ENCODE measurements around the gene VEZF1. TPM values are rescaled to one million over a fixed set of nuclear protein-coding genes. Genes with fewer than 3 reads are reported as not detected.

VEZF1 gene
- total and polyA plus RNA-seq, 2 of the 8 experiments (the other 6 are each of a cell fraction or from before 2014, with no cell fraction given), result 28.9 to 61.9 TPM

DNA sequence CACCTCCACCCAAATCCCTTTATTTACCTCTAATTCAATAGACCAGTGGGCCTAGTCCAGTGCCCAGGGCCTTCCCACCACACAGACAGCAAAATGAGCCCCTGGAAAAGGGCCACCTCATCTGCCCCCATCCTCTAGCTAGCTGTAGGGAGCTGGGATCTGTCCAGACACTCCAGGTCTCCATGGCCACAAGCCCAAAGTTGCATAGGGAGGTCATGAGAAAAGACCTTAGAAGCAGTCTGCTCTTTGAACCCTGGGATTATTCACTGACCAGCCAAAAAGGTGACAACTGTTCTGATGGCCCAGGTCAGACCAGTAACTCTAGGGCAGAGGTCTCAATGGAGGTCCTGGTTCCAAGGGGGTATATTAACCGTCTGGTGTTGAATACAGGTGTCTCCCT, 34.8 kb downstream of the VEZF1 start:
- CTCF ChIA-PET (ENCODE audit: partially characterized antibody), result interaction anchor here (1.1 to 13.5 kb wide), 21 partner anchors 10 to 95 kb away, joined by 3 to 162 read pairs (median 9); no protein-coding TSS in a partner anchor
- no peaks in the 10 kb centered on the region for H3K79me2 ChIP-seq (ENCODE audit: control insufficient read depth in 1 of 2, insufficient read depth in 2 of 2, low read length in 2 of 2)

More for the DNA sequence above, 34.8 kb downstream of the VEZF1 start:
- Histone ChIP-seq H3K18ac (ENCODE audit: extremely low read depth, low read length) (no peak overlapping the region), H4K8ac (ENCODE audit: extremely low read depth, insufficient read depth, low read length) (no peak overlapping the region), H3K27me3 (replicated peaks in 1 of 4; ENCODE audit: control insufficient read depth in 3 of 4, extremely low read depth in 1 of 4, insufficient read depth in 3 of 4, low read length in 3 of 4) (peaks cover 0 to 30% (median 20%) of the 10 kb centered on the region in 4 experiments; a peak in 6 of 7 replicates), H3K9me3 (ENCODE audit: insufficient read depth in 2 of 2, low read depth in 1 of 2, low read length in 1 of 2) (no peaks in the 10 kb centered on the region), H3K23ac (ENCODE audit: insufficient read length) (no peak overlapping the region), H3K36me3 (ENCODE audit: control insufficient read depth in 2 of 4, insufficient read depth in 4 of 4, low read length in 3 of 4) (no peaks in the 10 kb centered on the region), H3K4me2 (ENCODE audit: insufficient read depth in 1 of 2, low read depth in 2 of 2, low read length in 2 of 2) (no peak overlapping the region; a peak in 1 of 4 replicates), H2BK5ac (ENCODE audit: low read depth, low read length) (no peak overlapping the region), H4K91ac (replicated peaks; ENCODE audit: insufficient read length, low read length) (no peak overlapping the region), H4K5ac (ENCODE audit: insufficient read length, low read depth, low read length) (no peak overlapping the region), H2AFZ (ENCODE audit: low read length) (no peak overlapping the region), H3K56ac (replicated peaks; ENCODE audit: insufficient read length, low read depth, low read length) (no peak overlapping the region), H3K9ac (replicated peaks in 1 of 4; ENCODE audit: extremely low read depth in 1 of 4, low read depth in 3 of 4, low read length in 3 of 4) (no peak overlapping the region), H2AK5ac (ENCODE audit: low read depth, low read length) (peak overlapping the region; percentile 29; the same call in 1 of the 2 replicates), H3K23me2 (ENCODE audit: low read depth, low read length) (peaks cover 8% of the 10 kb centered on the region; the same call in 1 of the 2 replicates), H3K4me1 (replicated peaks in 1 of 4; ENCODE audit: control insufficient read depth in 3 of 4, insufficient read depth in 4 of 4, low read length in 3 of 4) (peaks cover 13 to 23% (median 19%) of the 10 kb centered on the region in 4 experiments), H2BK20ac (ENCODE audit: low read length) (peak overlapping the region; percentile 23; the same call in 1 of the 2 replicates), H3K14ac (ENCODE audit: insufficient read length) (no peak overlapping the region), H3K4me3 (ENCODE audit: extremely low read depth in 1 of 4, insufficient read depth in 2 of 4, low read depth in 3 of 4, low read length in 4 of 4) (no peak overlapping the region), H2BK15ac (ENCODE audit: low read length) (peak overlapping the region; percentile 98; the same call in 1 of the 2 replicates), H3K4ac (replicated peaks; ENCODE audit: insufficient read length, low read depth, low read length) (no peak overlapping the region), H2BK120ac (replicated peaks; ENCODE audit: low read depth, low read length) (no peak overlapping the region), H4K20me1 (replicated peaks in 1 of 2; ENCODE audit: control insufficient read depth in 1 of 2, insufficient read depth in 2 of 2, low read length in 2 of 2) (no peaks in the 10 kb centered on the region), H2BK12ac (ENCODE audit: low read depth, low read length) (no peak overlapping the region), H3K79me1 (ENCODE audit: low read depth, low read length) (no peaks in the 10 kb centered on the region), H3K27ac (ENCODE audit: low read depth, low read length) (no peak overlapping the region)
- WGBS, 2 experiments (ENCODE audit: extremely low coverage in 1 of 2, insufficient coverage in 1 of 2, insufficient read length in 1 of 2, insufficient replicate concordance in 2 of 2, low coverage in 1 of 2, low lambda C conversion rate in 2 of 2, missing lambda C conversion rate in 1 of 2), result 100% methylated on average over 1 of the region's 1 CpG; no CpG with 5 or more reads in 1 of the 2 experiments
- FAIRE-seq (no peak), DNase-seq (ENCODE audit: low read depth in 1 of 2, low spot score in 2 of 2) (no peak)
- no peak for TF ChIP-seq RNF2 (IDR thresholded peaks at IDR 0.05; ENCODE audit: borderline replicate concordance, low read depth, low read length, missing control alignments, poor library complexity, severe bottlenecking)
- POLR2A ChIA-PET (ENCODE audit: partially characterized antibody), result interaction anchor here (0.6 to 3.6 kb wide), 12 partner anchors 12 to 223 kb away, joined by 3 to 18 read pairs (median 8); partner anchors contain the start of gene SRSF1

Measured in H1 (cell line).